Activated naive CD4-positive, alpha-beta T cell treated with anti-CD3 and anti-CD28 coated beads for 36 hours (primary cell): ENCODE data around the gene ARHGDIG. TPM values are rescaled to one million over a fixed set of nuclear protein-coding genes. Genes with fewer than 3 reads are reported as not detected.

Experiments used
- total RNA-seq, 2 experiments: library from RNA; stranded (reverse); gene quantifications; one replicate each; pipeline ENCODE4 v1.2.3, GENCODE V29; 2021

Gene ARHGDIG
- total RNA-seq, 2 experiments from 2014 or later: not detected

Other genes starting within 250 kb of the ARHGDIG start
- 10 to 100 TPM; 38.2 to 40.9 TPM for gene POLR3K, start 227.0 kb upstream of the ARHGDIG start, total RNA-seq
- gene SNRNP25, start 226.8 kb upstream of the ARHGDIG start, total RNA-seq: 10 to 100 TPM; 38.0 to 38.6 TPM
- gene RHBDF1, start 208.0 kb upstream of the ARHGDIG start, total RNA-seq: under 1 TPM in 1 of 2 experiments, not detected in 1; 0.36 TPM
- gene MPG, start 202.4 kb upstream of the ARHGDIG start, total RNA-seq: 10 to 100 TPM; 38.6 to 38.8 TPM
- 10 to 100 TPM; 38.1 to 42.0 TPM for gene NPRL3, start 141.9 kb upstream of the ARHGDIG start, total RNA-seq
- gene HBZ, start 127.9 kb upstream of the ARHGDIG start, total RNA-seq: not detected
- not detected for gene HBM, start 114.6 kb upstream of the ARHGDIG start, total RNA-seq
- gene HBA2, start 107.7 kb upstream of the ARHGDIG start, total RNA-seq: under 1 TPM in 1 of 2 experiments, not detected in 1; 0.62 TPM
- not detected for gene HBA1, start 103.9 kb upstream of the ARHGDIG start, total RNA-seq
- 1 to 10 TPM in 1 of 2 experiments, under 1 TPM in 1; 0.79 to 1.1 TPM for gene HBQ1, start 100.1 kb upstream of the ARHGDIG start, total RNA-seq
- gene LUC7L, start 51.1 kb upstream of the ARHGDIG start, total RNA-seq: 10 to 100 TPM; 58.4 to 59.1 TPM
- 10 to 100 TPM; 25.9 to 27.4 TPM for gene FAM234A, start 45.8 kb upstream of the ARHGDIG start, total RNA-seq
- gene RGS11, start 4.6 kb upstream of the ARHGDIG start, total RNA-seq: under 1 TPM in 1 of 2 experiments, not detected in 1; 0.10 TPM
- gene PDIA2, start 2.6 kb downstream of the ARHGDIG start, total RNA-seq: not detected
- 10 to 100 TPM; 17.5 to 17.9 TPM for gene AXIN1, start 72.1 kb downstream of the ARHGDIG start, total RNA-seq
- gene MRPL28, start 89.9 kb downstream of the ARHGDIG start, total RNA-seq: 10 to 100 TPM; 68.3 to 74.0 TPM
- gene PGAP6, start 101.4 kb downstream of the ARHGDIG start, total RNA-seq: 10 to 100 TPM; 19.9 to 20.9 TPM
- 10 to 100 TPM; 86.7 to 87.0 TPM for gene NME4, start 116.6 kb downstream of the ARHGDIG start, total RNA-seq
- 1 to 10 TPM; 8.9 to 9.6 TPM for gene DECR2, start 121.3 kb downstream of the ARHGDIG start, total RNA-seq
- gene RAB11FIP3, start 145.1 kb downstream of the ARHGDIG start, total RNA-seq: 10 to 100 TPM; 15.8 to 18.2 TPM
- 10 to 100 TPM; 54.4 to 56.9 TPM for gene CAPN15, start 247.1 kb downstream of the ARHGDIG start, total RNA-seq